Suprapubic skin (tissue), 4 donors: ENCODE data around the gene LMF2. TPM values are rescaled to one million over a fixed set of nuclear protein-coding genes. Genes with fewer than 3 reads are reported as not detected.

Experiments
- DNase-seq, 2 donors: peaks; one replicate each; pipeline ENCODE4 v3.0.0-alpha.2; 2019; ENCODE audit warnings: low spot score in 2 of 2
- H3K27ac ChIP-seq: fragments of 200-600 bp; sonication (generic); one replicate; pipeline ENCODE4 v1.5.1; 2019
- H3K27me3 ChIP-seq: fragments of 200-600 bp; sonication (generic); one replicate; pipeline ENCODE4 v1.5.1; 2019
- H3K36me3 ChIP-seq: fragments of 200-600 bp; sonication (generic); one replicate; pipeline ENCODE4 v1.5.1; 2019
- H3K4me1 ChIP-seq: fragments of 200-600 bp; sonication (generic); one replicate; pipeline ENCODE4 v1.5.1; 2019
- H3K4me3 ChIP-seq: fragments of 200-600 bp; sonication (generic); one replicate; pipeline ENCODE4 v1.5.1; 2019; ENCODE audit warnings: mild to moderate bottlenecking
- H3K9me3 ChIP-seq: fragments of 200-600 bp; sonication (generic); one replicate; pipeline ENCODE4 v1.5.1; 2019
- CTCF ChIP-seq, 2 donors: fragments of 200-600 bp in 1 of 2; fragments of 450-650 bp in 1 of 2; sonication (generic) in 1 of 2; IDR thresholded peaks; one replicate each; pipeline ENCODE4 v1.5.1; 2016 to 2019; ENCODE audit warnings: antibody characterized with exemption in 2 of 2, mild to moderate bottlenecking in 1 of 2, moderate library complexity in 1 of 2
- EP300 ChIP-seq: sonication (generic); formaldehyde crosslinking; IDR thresholded peaks from one replicate; pipeline ENCODE4 v1.6.1; 2017; ENCODE audit warnings: antibody characterized with exemption
- POLR2A ChIP-seq, 2 donors: fragments of 450-650 bp; IDR thresholded peaks; one replicate each; pipeline ENCODE4 v1.6.1; 2017; ENCODE audit warnings: antibody characterized with exemption in 2 of 2, mild to moderate bottlenecking in 2 of 2, moderate library complexity in 2 of 2
- POLR2AphosphoS5 ChIP-seq, 3 donors: sonication (generic); formaldehyde crosslinking; IDR thresholded peaks; one replicate each; pipeline ENCODE4 v1.6.1; 2017; ENCODE audit warnings: antibody characterized with exemption in 3 of 3
- WGBS: methylation state at CpG from one replicate; pipeline ENCODE4 v1.1.5; 2018; 5-methylcytosine and 5-hydroxymethylcytosine counted together
- total RNA-seq, 4 donors: library from RNA; depleted of rRNA; stranded (reverse); fragments of >200 nt; gene quantifications; one replicate each; pipeline ENCODE4 v1.1.0, GENCODE V29; 2016

The LMF2 gene
- total RNA-seq, 4 donors from 2014 or later, result 28.9 to 65.6 (median 44.7) TPM

GRCh38 chr22:50469377-50470305, 37.9 kb downstream of the LMF2 start:
- peak overlapping the region; percentile 11 for H3K4me3 ChIP-seq
- no peaks in the 10 kb centered on the region for H3K9me3 ChIP-seq
- H3K36me3 ChIP-seq, result peaks cover 34% of the 10 kb centered on the region
- peak overlapping the region; percentile 63 for H3K27ac ChIP-seq
- WGBS, result no CpG with 5 or more reads among the region's 25 CpGs
- DNase-seq, result no peak
- peaks cover 55% of the 10 kb centered on the region for H3K4me1 ChIP-seq
- TF ChIP-seq POLR2A (IDR thresholded peaks at IDR 0.05) (no peak), EP300 (no peak), POLR2AphosphoS5 (IDR thresholded peaks at IDR 0.05) (no peak), CTCF (IDR thresholded peaks at IDR 0.05) (no peak)
- no peaks in the 10 kb centered on the region for H3K27me3 ChIP-seq

- no peak overlapping the region for H3K4me3 ChIP-seq
- no peak overlapping the region for H3K27ac ChIP-seq
- peaks cover 44% of the 10 kb centered on the region for H3K36me3 ChIP-seq
- WGBS, result 100% methylated on average over 3 of the region's 8 CpGs
- DNase-seq, result no peak
- no peaks in the 10 kb centered on the region for H3K27me3 ChIP-seq
- H3K4me1 ChIP-seq, result peaks cover 49% of the 10 kb centered on the region
- no peaks in the 10 kb centered on the region for H3K9me3 ChIP-seq
- no peak for TF ChIP-seq EP300
- TF ChIP-seq POLR2AphosphoS5 (IDR thresholded peaks at IDR 0.05), result no peak
- TF ChIP-seq POLR2A (IDR thresholded peaks at IDR 0.05), result no peak
These were observed 38.9 kb downstream of the LMF2 start for GRCh38 chr22:50468626-50469025.

- Histone ChIP-seq H3K4me3 (no peak overlapping the region), H3K9me3 (no peaks in the 10 kb centered on the region), H3K27ac (no peak overlapping the region), H3K36me3 (peaks cover 51% of the 10 kb centered on the region), H3K27me3 (no peaks in the 10 kb centered on the region), H3K4me1 (peaks cover 42% of the 10 kb centered on the region)
- WGBS, result 100% methylated on average over 6 of the region's 22 CpGs
- no peak for TF ChIP-seq EP300
- no peak for TF ChIP-seq POLR2A (IDR thresholded peaks at IDR 0.05)
- no peak for TF ChIP-seq POLR2AphosphoS5 (IDR thresholded peaks at IDR 0.05)
- TF ChIP-seq CTCF (IDR thresholded peaks at IDR 0.05), result no peak
- DNase-seq, result no peak
These were observed 39.6 kb downstream of the LMF2 start for GRCh38 chr22:50467773-50468440.

- no peak overlapping the region for H3K27ac ChIP-seq
- 83% methylated on average over 9 of the region's 24 CpGs for WGBS
- H3K27me3 ChIP-seq, result no peaks in the 10 kb centered on the region
- no peaks in the 10 kb centered on the region for H3K9me3 ChIP-seq
- H3K4me1 ChIP-seq, result peaks cover 36% of the 10 kb centered on the region
- DNase-seq, result no peak
- H3K36me3 ChIP-seq, result peaks cover 57% of the 10 kb centered on the region
- no peak overlapping the region for H3K4me3 ChIP-seq
- TF ChIP-seq EP300, result no peak
- TF ChIP-seq POLR2A (IDR thresholded peaks at IDR 0.05), result no peak
- TF ChIP-seq CTCF (IDR thresholded peaks at IDR 0.05), result no peak
- TF ChIP-seq POLR2AphosphoS5 (IDR thresholded peaks at IDR 0.05), result no peak
These were observed 40.2 kb downstream of the LMF2 start for GRCh38 chr22:50467341-50467740.

- TF ChIP-seq POLR2A (IDR thresholded peaks at IDR 0.05), result no peak
- TF ChIP-seq CTCF (IDR thresholded peaks at IDR 0.05), result no peak
- no peak for TF ChIP-seq POLR2AphosphoS5 (IDR thresholded peaks at IDR 0.05)
- no peak for TF ChIP-seq EP300
- Histone ChIP-seq H3K36me3 (peaks cover 77% of the 10 kb centered on the region), H3K4me3 (no peak overlapping the region), H3K9me3 (no peaks in the 10 kb centered on the region), H3K27me3 (no peaks in the 10 kb centered on the region), H3K27ac (no peak overlapping the region), H3K4me1 (peaks cover 29% of the 10 kb centered on the region)
- DNase-seq, result no peak
- 98% methylated on average over 20 of the region's 30 CpGs for WGBS
These were observed 42.2 kb downstream of the LMF2 start for GRCh38 chr22:50465066-50465930.
